HL-60 (cell line): ENCODE measurements around the gene PRR5.

Experiments
- CTCF ChIP-seq: IDR thresholded peaks from one replicate; pipeline ENCODE4 v1.5.1; 2011; ENCODE audit warnings: low read length, control low read depth, inconsistent platforms; ENCODE audit not compliant: insufficient read depth
- GABPA ChIP-seq: IDR thresholded peaks from 2 replicates; pipeline ENCODE4 v1.6.1; 2012; ENCODE audit warnings: low read depth
- POLR2AphosphoS5 ChIP-seq: IDR thresholded peaks from 2 replicates; pipeline ENCODE4 v1.6.1; 2012; ENCODE audit warnings: low read depth
- REST ChIP-seq: IDR thresholded peaks from 2 replicates; pipeline ENCODE4 v1.6.1; 2012; ENCODE audit warnings: low read depth; ENCODE audit not compliant: insufficient replicate concordance
- SPI1 ChIP-seq: IDR thresholded peaks from 2 replicates; pipeline ENCODE4 v1.6.1; 2012; ENCODE audit warnings: low read depth, mild to moderate bottlenecking, borderline replicate concordance

GRCh38 chr22:44689915-44690524, 12.0 kb upstream of the PRR5 start:
- TF ChIP-seq CTCF (no peak), REST (no peak), POLR2AphosphoS5 (no peak), GABPA (no peak), SPI1 (no peak)
